Ovary (tissue), 9 donors: Measurements from ENCODE around the gene CLCN2. TPM values are rescaled to one million over a fixed set of nuclear protein-coding genes. Genes with fewer than 3 reads are reported as not detected.

Experiments
- DNase-seq, 5 donors: peaks; one replicate each; pipeline ENCODE4 v3.0.0-alpha.2; 2019 to 2020
- H3K27ac ChIP-seq, 2 donors: fragments of 200-600 bp; one replicate each; pipeline versions ENCODE4 v1.5.1 to v1.8.0; 2019 to 2022
- H3K27me3 ChIP-seq: fragments of 200-600 bp; one replicate; pipeline ENCODE4 v1.8.0; 2022
- H3K36me3 ChIP-seq: fragments of 200-600 bp; sonication (generic); one replicate; pipeline ENCODE4 v1.5.1; 2019
- H3K4me1 ChIP-seq: one replicate; pipeline ENCODE4 v1.8.1; 2013; ENCODE audit warnings: mild to moderate bottlenecking, moderate library complexity; ENCODE audit not compliant: insufficient read depth
- H3K4me3 ChIP-seq: fragments of 200-600 bp; sonication (generic); one replicate; pipeline ENCODE4 v1.5.1; 2017
- H3K9me3 ChIP-seq, 2 donors: fragments of 200-600 bp in 1 of 2; sonication (generic) in 1 of 2; one replicate each; pipeline versions ENCODE4 v1.5.1 to v1.8.1; 2013 to 2019; ENCODE audit warnings: mild to moderate bottlenecking in 1 of 2, moderate library complexity in 1 of 2
- EP300 ChIP-seq: sonication (generic); formaldehyde crosslinking; IDR thresholded peaks from one replicate; pipeline ENCODE4 v1.6.1; 2017; ENCODE audit warnings: antibody characterized with exemption
- POLR2A ChIP-seq: fragments of 450-650 bp; IDR thresholded peaks from one replicate; pipeline ENCODE4 v1.6.1; 2017; ENCODE audit warnings: antibody characterized with exemption, mild to moderate bottlenecking, moderate library complexity
- WGBS, 3 donors: extraction: QIAGEN DNeasy Blood & Tissue Kit in 1 of 3; methylation state at CpG; one replicate each; pipeline versions ENCODE4 v1.1.5 to v1.1.7; 2013 to 2017; 5-methylcytosine and 5-hydroxymethylcytosine counted together
- intact Hi-C, 4 donors: fragments of 100-400 bp; cut with DNase I; formaldehyde crosslinking; loops; one replicate each; pipeline versions ENCODE4 v1.11.0 to v1.15.1; 2022 to 2023
- polyA plus RNA-seq, 2 donors: library from polyadenylated mRNA; stranded (reverse); fragments of 200-250 nt in 1 of 2; fragments of 350-450 nt in 1 of 2; fragmentation: Illumina TruSeq in 1 of 2; extraction: RNeasy Lipid Tissue Mini Kit (QIAGEN cat#74804) in 1 of 2; gene quantifications; one replicate each; pipeline ENCODE4 v1.2.3, GENCODE V29; 2013 to 2014
- total RNA-seq, 7 donors: library from RNA; depleted of rRNA in 2 of 7; stranded (reverse); fragments of >200 nt in 2 of 7; fragmentation: NEBNext Ultra II Directional in 3 of 7; extraction: Animal tissue kit (Norgen Biotek cat#: 25700) in 3 of 7; gene quantifications; one replicate each; pipeline versions ENCODE4 v1.1.0 to v1.2.4, GENCODE V29; 2016 to 2023
- TF ChIP-seq, protein P1 (sequence below), 3 donors: fragments of 450-650 bp in 2 of 3; fragments of 200-600 bp in 1 of 3; IDR thresholded peaks; one replicate each; pipeline versions ENCODE4 v1.5.1 to v1.8.0; 2016 to 2022; ENCODE audit warnings: antibody characterized with exemption in 3 of 3, mild to moderate bottlenecking in 1 of 3
- donor health status: DM: no; HTN: no; CAD: no; lungs with moderate emphysema.
- donor health status: DM: no; HTN: no; CAD: no.
- donor health status: Bipolar disorder and iron deficiency.
- donor health status: DM: yes; HTN: yes; CAD: no.
- donor health status: DM: no; HTN: no; CAD: no.
- donor health status: DM: yes; HTN: yes; CAD: no.

CLCN2 gene
- total and polyA plus RNA-seq, 9 donors, result 3.5 to 18.0 (median 11.7) TPM

DNA sequence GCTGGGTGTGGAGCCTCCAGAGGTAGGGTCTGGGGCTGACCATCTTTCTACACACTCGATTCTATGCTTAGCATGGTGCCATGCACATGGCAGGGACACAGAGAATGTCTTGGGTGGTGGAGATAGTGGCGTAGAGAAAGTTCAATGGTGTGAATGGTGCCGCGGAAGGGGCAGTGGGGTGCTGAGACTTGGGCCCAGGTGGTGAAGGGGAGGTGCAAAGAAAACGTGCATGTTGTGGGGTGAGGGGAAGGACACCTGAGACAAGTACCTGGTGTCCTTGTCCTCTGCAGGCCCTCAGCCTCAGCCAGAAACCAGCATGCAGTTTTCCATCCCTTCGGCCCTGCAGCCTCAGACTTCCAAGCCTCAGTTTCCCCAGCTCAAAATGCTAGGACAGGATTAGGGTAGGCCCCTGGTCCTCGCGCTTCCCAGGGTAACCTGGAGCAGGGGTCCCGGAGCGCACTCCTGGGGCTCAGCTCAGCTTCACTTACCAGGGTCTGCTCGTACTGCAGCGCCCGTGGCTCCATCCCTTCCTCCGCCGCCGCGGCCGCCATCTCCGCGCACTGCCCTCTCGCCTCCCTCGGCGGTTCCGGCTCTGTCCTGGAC, 375 bp downstream of the CLCN2 start:
- Histone ChIP-seq H3K27ac (peak overlapping the region; percentile 95 to 100), H3K9me3 (no peaks in the 10 kb centered on the region), H3K4me1 (peaks cover 19% of the 10 kb centered on the region), H3K4me3 (peak overlapping the region; percentile 76), H3K27me3 (no peaks in the 10 kb centered on the region), H3K36me3 (no peaks in the 10 kb centered on the region)
- WGBS, 3 donors, result 2 to 4% (median 4%) methylated on average over 24 of the region's 24 CpGs
- DNase-seq, result no peak
- no peak for TF ChIP-seq POLR2A
- TF ChIP-seq, protein P1, sequence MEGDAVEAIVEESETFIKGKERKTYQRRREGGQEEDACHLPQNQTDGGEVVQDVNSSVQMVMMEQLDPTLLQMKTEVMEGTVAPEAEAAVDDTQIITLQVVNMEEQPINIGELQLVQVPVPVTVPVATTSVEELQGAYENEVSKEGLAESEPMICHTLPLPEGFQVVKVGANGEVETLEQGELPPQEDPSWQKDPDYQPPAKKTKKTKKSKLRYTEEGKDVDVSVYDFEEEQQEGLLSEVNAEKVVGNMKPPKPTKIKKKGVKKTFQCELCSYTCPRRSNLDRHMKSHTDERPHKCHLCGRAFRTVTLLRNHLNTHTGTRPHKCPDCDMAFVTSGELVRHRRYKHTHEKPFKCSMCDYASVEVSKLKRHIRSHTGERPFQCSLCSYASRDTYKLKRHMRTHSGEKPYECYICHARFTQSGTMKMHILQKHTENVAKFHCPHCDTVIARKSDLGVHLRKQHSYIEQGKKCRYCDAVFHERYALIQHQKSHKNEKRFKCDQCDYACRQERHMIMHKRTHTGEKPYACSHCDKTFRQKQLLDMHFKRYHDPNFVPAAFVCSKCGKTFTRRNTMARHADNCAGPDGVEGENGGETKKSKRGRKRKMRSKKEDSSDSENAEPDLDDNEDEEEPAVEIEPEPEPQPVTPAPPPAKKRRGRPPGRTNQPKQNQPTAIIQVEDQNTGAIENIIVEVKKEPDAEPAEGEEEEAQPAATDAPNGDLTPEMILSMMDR (IDR thresholded peaks at IDR 0.05), result no peak
- no peak for TF ChIP-seq EP300
- intact Hi-C loops, result loop anchor here in 1 of 4 donors (10.0 kb wide), 1 partner anchor 46 kb away; the partner anchor contains the start of gene EIF4G1

- Histone ChIP-seq H3K27me3 (no peaks in the 10 kb centered on the region), H3K4me3 (peak overlapping the region; percentile 76), H3K36me3 (no peaks in the 10 kb centered on the region), H3K4me1 (peaks cover 19% of the 10 kb centered on the region), H3K27ac (peak overlapping the region in 1 of 2 donors; percentile 2), H3K9me3 (no peaks in the 10 kb centered on the region)
- TF ChIP-seq, protein P1 (IDR thresholded peaks at IDR 0.05), result no peak
- TF ChIP-seq POLR2A, result no peak
- no peak for TF ChIP-seq EP300
- intact Hi-C loops, result loop anchor here in 1 of 4 donors (10.0 kb wide), 1 partner anchor 45 kb away; the partner anchor contains the start of gene EIF4G1
- 27 to 42% (median 40%) methylated on average over 12 of the region's 12 CpGs for WGBS, 3 donors
- DNase-seq, result peak in 2 of 5 donors; percentile 39 to 43
Measured at GRCh38 chr3:184360070-184360928, 1.1 kb downstream of the CLCN2 start.

DNA sequence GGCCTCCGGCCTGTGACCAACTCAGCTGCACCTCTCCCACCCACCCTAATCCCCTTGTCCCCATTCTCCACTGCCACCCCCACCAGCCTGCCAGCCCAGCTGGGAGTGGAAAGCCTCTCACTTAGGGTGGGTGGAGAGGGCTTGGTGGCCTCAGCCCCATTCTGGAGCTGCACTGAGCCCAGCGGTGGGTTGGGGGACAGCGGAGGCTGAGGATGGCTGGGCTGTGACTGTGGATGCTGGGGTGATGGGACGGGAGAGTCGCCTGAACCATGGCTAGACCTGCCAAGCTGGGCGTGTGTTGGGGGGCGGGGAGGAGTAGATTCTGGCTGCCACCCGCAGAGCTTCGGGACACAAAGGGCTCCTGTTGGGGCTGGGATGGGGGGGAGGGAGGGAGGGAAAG, 1.8 kb downstream of the CLCN2 start:
- 42 to 52% (median 44%) methylated on average over 9 of the region's 9 CpGs for WGBS, 3 donors

DNA sequence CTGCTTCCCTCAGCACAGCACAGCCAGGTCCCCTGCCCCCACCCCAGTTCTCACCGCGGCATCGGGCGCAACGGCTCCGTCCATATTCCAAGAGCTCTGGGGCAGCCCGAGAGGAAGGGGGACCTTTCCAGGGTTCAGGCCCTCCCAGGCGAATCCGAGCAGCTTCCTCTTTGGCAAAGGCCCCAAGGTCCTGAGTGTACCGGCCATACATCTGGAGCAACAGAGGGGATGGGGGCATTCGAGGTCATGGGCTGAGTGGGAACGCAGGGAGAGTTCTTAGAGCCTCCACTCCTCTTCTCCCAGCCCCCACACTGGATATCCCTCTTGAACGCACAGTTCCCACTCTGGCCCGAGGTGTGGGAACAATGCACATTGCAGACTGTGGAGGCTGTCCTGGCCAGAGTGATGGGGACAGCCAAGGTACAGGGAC, 2.5 kb downstream of the CLCN2 start:
- TF ChIP-seq, protein P1 (IDR thresholded peaks at IDR 0.05), result no peak
- TF ChIP-seq POLR2A (no peak), EP300 (no peak)
- Histone ChIP-seq H3K36me3 (no peaks in the 10 kb centered on the region), H3K9me3 (no peaks in the 10 kb centered on the region), H3K27ac (no peak overlapping the region), H3K27me3 (no peaks in the 10 kb centered on the region), H3K4me1 (peaks cover 19% of the 10 kb centered on the region), H3K4me3 (no peak overlapping the region)
- 8 to 35% (median 13%) methylated on average over 14 of the region's 14 CpGs for WGBS, 3 donors
- DNase-seq, result peak in 2 of 5 donors; percentile 55 to 69
- intact Hi-C loops, result loop anchor here in 2 of 4 donors (5.0 to 10.0 kb wide), 2 partner anchors 42 to 54 kb away; no protein-coding TSS in a partner anchor

More for the DNA sequence above, 1.8 kb downstream of the CLCN2 start:
- H3K27ac ChIP-seq, result no peak overlapping the region
- H3K27me3 ChIP-seq, result no peaks in the 10 kb centered on the region
- DNase-seq, result peak in 2 of 5 donors; percentile 40 to 48
- no peak overlapping the region for H3K4me3 ChIP-seq
- TF ChIP-seq, protein P1 (IDR thresholded peaks at IDR 0.05), result no peak
- intact Hi-C loops, result loop anchor here in 3 of 4 donors (5.0 to 10.0 kb wide), 3 partner anchors 42 to 55 kb away; partner anchors contain the start of gene EIF4G1 (in 1 of the 3)
- no peaks in the 10 kb centered on the region for H3K36me3 ChIP-seq
- peaks cover 19% of the 10 kb centered on the region for H3K4me1 ChIP-seq
- H3K9me3 ChIP-seq, result no peaks in the 10 kb centered on the region
